Stimulated activated naive CD8-positive, alpha-beta T cell treated with anti-CD3 and anti-CD28 coated beads, Interleukin-15, Interleukin-2, amounts not matched to agents 100 U/mL and 50 U/mL, for 24 hours (primary cell): ENCODE measurements around the gene SDC3.

ENCODE experiments used
- ATAC-seq: fragments of 150-1000 bp; cut with Tn5 transposase; one replicate; pipeline ENCODE4 v1.10.0; 2021
- DNase-seq: peaks from one replicate; pipeline ENCODE4 v3.0.0; 2021

The SDC3 gene

DNA sequence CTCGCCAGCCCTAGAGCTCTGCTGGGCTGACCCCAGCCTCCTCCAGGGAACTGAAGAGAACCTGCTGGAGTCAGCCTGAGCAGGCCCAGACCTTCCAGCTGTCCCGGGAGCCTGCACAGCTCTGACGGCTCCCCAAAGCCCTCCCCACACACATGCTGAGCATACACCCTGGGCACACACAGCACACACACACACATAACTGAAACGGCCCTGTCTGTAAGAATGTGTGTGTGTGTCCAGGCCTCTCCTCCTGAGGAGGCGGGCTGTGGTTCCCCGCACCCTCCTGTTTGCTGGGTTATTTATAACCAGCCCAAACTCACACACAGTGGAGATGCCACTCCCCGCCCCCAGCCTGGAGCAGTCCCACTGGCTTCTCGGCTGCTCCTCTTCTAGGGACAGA is 20.2 kb downstream of the SDC3 start:
- ATAC-seq, result no peak
- no peak for DNase-seq

DNA sequence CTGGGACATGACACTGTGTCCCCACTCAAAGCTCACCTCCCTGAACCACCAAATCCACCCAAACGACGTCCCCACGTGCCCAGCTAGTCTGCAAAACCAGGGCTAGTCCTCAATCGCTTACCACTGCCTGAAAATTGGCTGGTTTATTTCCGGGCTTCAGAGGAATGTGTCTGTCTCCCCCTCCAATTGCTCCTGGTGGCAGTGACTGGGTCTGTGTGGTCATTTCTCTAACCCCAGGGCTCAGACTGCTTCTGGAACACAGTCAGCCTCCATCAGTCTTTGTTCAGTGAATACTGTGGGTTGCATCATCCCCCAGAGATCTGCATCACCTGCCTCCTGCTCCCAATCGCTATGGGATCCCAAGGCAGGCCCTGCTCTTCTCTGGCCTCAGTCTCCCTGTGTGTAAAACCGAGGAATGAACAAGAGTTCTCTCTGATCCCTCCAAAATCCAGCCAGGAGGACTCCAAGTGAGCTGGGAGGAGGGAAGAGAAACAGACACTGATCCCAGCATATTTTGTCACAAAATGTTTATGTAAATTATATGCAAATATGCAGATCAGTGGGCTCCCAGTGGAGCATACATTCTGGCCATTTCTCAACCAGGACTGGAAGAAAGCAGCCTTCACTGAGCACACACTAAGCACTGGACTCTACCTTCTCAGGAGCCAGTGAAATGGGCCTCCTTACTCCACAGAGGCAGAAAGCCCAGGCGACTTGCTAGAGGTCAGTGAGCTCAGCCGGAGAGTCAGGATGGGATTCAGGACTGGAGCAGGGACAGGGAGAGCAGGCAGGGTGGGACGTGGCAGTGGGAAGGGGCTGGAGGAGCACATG is 20.9 kb downstream of the SDC3 start:
- no peak for ATAC-seq
- DNase-seq, result no peak

DNA sequence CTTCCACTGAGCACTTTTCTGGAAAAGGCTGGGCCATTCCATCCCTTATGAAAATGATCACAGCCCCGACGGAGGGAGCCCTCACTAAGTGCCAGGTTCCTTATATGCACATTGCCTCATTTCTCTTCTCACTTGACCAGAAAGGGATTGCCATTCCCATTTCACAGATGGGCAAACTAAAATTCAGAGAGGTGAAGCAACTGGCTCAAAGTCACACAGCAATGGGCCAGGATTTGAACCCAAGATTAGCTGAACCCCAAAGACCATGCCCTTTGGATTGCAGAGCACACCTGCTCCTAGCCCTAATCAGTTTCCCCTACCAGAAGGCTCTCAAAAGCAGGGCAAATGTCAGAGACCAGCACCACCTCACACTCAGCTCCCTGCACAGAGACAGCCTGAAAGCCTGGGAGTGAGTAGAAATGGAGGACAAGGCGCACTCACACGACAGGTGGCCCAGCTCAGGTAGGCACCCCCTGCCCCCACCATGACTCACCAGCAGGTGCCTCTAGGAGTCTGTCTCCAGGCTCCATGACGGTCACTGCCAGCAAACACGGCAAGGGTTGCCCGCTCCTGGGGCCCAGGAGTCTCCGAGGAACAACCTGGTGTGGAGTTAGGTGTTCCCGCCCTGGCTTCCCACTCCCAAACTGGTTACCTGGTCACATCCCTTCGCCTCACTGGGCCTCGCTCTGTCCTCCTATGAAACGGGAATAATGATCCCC is 21.7 kb downstream of the SDC3 start:
- DNase-seq (no peak), ATAC-seq (no peak)

DNA sequence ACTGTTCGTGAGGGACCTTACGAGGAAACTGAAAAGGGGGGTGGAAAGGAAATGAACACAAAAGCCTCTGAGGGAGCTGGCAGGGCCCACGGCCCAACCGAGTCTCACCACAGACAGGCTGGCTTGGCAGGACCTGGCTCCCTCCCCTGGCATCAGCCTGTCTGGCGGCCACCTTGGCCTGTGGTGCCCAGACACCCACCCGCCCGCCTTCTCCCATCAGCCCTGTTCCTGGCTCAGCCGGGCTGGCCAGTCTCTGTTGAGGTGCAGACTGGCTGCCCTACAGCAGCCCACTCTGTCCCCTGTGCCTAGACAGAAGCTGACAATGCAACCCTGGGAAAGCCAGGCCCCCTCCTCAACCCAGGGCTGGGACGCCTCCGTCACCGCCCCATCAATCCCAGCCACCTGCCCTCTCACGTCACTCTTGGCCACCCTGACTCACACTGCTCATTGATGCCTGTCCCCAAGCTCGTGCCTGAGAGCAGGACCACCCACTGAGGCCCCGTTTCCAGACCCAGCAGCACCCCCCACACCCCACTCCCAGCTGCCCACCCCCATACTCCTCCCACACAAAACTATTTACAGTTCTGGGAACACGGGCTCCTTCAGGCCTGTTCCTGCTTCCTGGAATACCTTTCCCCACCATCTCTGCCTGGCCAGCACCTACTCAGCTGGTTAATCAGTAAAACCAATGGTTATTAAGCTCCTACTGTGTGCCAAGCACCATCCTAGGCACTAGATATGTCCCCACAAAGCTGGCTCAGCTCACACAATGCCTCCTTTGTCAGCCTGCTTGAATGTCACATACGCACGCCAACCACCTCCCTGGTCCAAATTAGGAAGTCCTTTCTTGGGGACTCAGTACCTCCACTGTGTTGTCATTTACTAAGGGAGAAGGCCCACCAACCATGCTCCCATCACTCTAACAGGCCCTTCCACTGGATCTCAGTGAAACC is 22.7 kb downstream of the SDC3 start:
- no peak for DNase-seq
- ATAC-seq, result no peak

DNA sequence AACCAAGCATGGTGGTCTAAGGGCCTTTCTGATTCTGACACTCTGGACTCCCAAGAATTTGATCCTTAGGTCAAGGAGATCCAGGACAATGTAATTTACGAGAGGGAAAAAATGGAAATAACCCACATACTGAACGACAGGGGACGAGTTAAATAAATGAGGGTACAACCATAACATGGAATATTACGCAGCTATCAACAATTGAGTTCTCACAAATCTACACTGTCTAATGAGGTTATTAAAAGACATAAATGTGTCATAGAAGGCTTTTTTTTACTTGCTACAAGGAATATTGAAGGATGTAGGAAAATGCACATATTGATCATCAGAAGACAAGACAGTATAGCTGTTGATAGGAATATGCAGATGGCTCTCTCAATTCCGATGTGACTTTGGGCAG is 23.8 kb downstream of the SDC3 start:
- DNase-seq (no peak), ATAC-seq (no peak)

DNA sequence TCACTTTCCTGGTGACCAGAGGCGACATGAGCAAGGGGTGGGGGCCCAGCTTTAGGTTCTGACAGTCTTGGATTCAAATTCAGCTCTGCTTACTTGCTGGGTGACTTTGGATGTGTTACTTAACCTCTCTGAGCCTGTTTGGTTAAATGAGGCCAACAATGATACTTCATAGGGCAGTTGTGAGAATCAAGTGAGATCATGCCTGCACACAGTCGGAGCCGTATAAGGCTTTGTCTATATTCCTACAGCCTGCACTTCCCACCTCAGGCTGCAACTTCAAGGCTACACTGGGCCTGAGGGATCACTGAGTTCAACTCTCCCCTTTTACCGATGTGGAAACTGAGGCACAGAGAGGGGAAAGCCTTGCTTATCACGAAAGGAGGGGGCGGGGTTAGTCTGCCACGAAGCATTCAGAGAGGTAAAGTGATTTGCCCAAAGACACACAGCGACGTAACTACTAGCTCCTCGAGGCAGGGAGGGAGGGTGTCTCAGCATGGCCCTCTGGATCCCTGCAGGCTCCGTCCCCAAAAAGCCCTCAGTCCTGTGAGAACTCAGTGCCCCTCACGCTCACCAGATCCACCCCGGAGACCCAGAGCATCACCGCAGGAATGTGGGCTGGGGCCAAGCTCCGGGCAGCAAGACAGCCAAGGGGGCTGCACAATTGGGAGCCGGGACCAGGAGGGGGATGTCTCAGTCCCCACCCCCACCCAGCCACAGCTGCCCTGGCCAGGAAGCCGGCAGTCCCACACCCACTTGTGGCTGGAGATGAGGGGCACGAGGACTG is 25.0 kb downstream of the SDC3 start:
- no peak for ATAC-seq
- DNase-seq, result no peak

DNA sequence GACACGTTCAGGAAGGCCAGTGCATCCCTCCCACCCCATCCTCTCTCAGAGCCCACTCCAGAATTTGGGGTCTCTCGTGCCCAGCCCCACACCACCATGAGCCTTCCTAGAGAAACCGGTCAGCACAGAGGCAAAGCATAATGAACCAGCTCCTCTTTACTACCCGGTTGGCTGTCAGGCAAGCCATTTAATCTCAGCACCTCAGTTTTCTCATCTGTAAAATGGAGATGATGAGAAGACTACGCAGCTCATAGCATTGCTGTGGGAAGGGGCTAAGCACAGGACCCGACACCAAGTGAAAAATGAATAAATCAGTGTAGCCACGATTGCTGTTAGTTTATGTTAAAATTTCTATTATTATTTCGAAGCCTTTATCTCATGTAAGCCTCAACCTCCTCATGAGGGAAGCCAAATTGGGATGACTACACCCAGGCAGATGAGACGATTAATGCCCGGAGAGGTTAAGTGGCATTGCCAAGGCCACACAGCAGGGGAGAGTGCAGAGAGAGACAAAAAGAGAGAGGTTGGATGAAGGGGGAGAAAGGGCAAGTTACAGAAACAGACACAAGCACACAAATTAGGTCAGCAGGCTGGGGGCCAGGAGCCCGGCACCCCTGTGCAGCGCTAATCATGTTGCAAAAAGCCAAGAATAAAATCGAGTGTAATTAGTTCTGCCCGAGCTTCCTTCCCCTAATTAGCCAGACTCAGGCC is 25.7 kb downstream of the SDC3 start:
- ATAC-seq, result no peak
- no peak for DNase-seq

DNA sequence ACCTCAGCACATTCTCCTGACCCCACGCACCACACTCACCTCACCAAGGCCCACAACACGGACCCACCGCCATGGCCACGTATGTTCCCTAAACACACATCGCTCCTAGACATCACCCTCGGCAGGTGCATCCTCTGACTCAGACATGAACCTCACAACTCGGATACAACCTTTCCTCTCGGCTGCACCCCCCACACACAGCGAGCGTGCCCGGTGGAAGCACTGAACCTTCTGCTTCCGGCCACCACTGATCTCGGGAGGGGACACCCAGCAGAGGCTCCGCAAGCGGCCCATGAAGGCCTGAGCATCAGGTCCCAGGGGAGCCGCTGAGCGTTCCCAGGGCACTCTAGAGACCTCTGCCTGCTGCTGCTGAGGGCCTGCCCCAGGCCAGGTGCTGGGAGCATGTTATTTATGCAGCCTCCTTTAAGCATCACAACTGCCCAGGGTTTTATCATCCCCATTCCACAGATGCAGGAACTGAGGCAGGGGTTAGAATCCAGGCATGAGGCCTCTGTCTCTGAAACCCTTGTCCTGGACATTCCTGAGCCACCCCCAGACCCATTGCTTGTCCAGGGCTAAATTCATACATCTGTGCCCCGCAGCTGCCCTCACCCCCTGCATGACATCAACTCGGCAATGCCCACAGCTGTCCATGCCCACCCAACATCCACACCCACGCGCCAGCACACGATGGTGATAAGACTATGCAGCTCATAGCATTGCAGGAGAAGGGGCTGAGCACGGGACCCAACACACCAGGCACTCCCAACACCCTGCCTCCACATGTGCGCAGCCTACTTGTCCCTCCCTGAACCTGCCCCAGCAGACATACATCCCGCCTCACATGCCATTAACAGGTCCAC is 27.0 kb downstream of the SDC3 start:
- DNase-seq (no peak), ATAC-seq (peak; percentile 8)

DNA sequence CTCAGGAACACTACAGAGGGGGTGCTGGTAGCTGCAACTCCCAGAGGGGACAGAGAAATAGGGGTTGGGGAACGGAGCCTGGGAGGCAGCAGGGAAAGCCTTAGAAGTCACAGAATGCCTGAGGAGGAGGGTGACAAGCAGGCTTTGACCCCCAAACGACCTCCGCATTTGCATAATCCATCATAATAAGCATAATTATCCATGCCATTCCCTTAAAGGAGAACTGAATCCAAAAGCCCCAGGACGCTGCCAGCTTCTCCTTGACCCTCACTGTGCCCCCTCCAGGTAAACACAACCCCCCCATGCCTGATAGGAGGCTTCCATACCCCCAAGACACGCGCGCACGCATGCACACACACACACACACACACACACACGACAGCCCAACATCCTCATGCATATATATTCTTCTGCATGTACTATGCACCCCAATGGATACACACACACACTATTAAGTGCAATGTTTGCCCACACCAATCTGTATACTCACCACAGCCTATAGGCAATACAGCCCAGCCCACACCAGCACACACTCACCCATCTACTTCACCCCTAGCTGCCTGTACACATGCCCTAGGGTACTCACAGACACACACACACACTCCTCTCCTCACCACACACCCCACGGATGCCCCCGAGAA is 27.8 kb downstream of the SDC3 start:
- ATAC-seq (no peak), DNase-seq (no peak)

DNA sequence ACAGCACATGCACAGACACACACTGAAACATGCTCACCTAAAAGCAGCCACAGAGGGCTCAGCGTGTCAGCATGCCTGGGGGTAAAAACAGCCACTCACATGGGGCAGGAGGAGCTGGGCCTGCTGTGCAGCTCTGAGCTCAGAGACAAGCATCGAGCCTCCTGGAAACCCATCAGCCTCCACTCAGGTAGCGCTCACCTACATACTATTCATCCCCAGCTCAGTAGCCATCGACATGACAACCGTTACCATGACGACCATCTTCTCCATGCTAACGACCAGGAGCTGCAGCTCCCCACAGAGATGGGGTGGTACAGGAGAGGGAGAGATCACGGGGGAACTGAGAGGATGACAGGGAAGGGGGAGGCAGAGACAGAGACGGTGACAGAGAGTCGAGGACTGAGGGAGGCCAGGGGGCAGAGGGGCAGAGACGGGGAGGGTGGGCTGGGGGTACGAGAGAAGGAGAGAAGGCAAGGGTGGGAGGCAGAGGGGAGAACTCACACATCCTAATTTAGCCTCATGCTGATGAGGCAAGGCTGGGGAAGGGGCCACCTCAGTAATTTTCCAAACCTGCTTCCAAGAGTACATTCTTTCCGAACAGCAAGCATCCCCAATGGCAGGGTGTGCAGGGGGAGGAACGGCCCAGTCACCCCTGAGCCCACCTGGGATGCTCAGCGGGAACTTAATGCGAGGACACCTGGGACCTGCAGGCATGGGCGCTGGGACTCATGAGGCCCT is 28.4 kb downstream of the SDC3 start:
- no peak for ATAC-seq
- no peak for DNase-seq

DNA sequence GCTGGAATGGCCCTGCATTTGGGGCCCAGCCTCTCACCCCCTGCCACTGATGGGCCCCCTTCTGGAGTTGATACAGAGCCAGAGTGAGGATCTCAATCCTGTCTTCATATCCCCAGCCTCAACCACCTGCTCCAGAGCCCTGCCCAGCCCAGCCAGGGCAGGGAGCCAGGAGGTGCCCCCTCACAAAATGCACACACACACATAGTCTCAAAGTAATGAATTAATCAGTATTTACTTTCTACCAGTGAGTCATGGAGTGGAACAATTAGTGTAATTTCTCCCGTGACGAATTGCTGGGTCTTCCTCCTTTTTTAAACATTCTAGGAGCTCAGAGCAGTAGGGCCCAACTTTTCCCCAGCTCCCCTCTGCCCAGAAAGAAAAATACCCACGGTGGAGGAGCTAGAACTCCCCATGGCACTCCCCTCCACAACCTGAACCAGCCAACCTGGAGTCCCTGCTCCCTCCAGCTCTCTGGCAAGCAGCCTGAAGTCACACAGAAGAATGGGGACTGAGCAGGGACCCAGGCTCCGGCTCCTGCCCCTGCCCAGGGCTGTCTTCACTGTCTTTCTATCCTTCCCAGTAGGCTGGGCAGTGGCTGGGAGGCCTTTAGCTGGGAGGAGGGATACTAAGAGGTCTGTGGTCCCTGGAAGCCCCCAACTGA is 29.3 kb downstream of the SDC3 start:
- DNase-seq, result no peak
- ATAC-seq, result no peak

DNA sequence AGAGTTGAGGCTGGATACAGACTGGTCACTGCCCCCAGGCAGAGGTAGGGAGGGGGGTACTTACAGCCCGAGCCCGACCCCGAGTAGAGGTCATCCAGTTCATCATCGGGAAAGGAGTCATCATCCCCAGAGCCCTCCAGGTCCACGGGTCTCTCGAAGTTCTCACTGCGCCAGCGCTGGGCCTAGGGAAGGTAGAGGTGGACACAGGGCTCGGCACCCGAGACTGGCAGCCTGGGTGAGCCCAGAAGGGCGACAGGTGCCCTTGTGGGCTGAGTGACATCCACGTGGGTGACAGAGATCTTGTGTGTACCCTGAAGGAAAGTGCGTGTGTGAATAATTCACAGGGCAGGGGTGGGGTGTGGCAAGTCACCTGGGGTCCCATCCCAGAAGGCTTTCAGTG is 30.0 kb downstream of the SDC3 start:
- DNase-seq (no peak), ATAC-seq (no peak)

DNA sequence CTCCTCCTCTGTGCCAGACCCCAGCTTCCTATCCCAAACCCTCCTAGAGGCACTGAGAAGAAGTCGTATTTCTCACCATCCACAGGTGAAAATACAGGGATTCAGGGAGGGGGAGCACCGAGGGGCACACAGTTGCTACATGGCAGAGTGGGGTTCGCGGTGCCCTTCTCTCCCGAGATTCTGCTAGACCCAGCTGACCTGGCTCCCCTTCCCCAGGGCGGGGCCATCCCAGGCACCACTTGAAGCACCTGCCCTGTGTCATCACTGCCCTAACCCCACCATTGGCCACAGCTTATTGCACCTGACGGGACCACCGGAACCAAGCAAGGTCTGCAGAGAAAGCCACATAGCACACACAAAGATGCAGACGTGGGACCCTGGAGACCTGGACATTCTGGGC is 30.5 kb downstream of the SDC3 start:
- no peak for DNase-seq
- ATAC-seq, result no peak

DNA sequence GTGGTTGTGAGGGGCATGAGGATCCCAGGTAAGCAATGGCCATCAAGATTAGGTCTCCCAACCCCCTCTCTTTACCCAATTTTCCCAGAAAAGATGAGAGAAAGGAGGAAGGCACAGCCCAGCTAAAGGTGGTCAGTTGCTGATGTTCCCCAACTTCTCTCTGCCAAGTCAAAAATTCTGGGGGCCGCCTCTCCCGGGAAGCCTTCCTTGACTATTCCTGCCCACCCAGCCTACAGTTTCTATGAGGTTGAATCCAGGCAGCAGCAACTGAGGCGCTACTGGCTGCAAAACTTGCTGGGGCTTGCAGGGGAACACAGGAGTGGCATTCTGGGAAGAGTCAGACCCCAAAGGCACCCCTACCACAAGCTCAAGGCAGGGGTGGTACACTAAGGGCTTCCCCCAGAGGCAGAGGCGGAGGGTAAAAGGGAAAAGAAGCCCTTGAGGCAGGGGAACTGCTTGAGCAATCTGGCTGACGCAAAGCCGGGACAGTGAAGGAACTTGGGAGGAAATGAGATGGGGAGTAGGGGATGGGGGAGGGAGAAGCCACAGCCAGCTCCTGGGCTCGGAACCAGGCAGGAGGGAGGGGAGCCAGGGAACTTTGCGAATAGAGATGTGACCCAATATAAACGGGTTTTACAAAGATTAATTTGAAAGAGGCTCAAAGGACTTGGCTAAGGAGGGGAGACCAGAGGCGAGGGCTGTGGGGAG is 31.2 kb downstream of the SDC3 start:
- no peak for DNase-seq
- no peak for ATAC-seq

DNA sequence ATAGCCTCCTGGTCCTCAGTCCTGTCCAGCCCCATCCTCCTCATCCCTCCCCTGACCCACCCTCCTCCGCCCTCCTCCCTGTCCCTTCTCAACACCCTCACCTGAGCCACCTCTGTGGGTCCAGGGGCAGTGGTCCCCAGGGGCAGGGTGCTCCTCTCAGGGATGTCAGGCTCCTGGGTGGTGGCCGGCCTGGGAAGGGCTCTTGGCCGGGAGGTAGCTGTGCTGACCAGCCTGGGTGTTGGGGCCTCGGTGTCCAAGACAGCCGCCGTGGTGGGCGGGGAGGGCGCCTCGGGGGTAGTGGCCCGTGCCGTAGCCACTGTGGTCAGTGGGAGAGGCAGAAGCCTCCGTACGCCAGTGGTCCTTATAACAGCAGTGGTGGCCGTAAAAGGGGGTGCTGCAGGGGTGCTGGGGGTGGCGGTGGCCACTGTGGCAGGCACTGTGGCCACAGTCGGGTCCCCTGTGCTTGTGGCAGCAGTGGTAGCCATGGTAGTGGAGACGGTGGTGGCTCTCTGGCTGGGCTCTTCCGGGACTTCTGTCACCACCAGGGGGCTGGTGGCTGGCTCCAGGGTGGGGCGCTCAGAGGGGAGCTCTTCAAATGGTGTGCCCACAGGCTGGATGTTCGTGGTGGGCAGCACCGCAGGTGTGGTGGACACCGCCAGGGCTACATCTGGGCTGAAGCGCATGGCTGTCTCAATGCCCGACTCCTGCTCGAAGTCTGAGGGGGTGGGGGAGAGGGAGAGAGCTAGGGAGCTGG is 31.9 kb downstream of the SDC3 start:
- DNase-seq, result no peak
- no peak for ATAC-seq

DNA sequence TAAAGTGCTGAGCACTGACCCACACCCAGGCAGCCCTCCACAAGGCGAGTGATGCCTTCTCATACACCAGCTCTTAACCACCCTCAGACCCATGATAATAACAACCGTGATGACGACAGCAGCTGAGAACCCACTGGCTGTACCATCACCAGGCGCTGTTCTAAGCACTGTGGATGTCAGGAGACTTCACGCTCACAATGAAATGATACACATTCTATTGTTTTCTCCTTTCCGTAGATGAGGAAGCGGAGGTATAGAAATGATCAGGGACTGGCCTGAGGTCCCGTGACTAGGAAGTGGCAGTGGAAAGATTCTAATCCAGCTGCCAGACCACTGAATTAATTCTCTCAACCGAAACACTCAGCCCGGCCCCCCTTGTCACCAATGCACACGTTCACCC is 32.6 kb downstream of the SDC3 start:
- DNase-seq, result no peak

DNA sequence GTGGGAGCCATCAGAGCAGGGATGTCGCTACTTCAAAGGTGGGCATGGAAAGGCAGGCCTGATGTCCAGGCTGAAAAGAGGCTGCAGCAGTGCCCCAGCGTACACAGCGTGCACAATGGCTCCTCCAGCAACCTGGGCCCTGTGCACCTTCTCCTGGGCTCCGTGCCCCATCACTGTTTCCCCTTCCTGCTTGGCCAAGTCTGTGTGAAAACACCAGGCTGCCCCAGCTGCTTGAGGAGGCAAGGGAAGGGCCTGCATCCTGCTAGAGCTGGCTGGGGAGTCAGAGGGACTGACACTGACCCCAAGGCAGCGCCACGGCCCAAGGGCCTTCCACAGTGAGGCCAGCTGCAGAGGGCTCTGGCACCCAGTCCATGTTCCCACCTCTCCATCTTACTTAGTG is 33.4 kb downstream of the SDC3 start:
- ATAC-seq, result no peak
- DNase-seq, result no peak

More for the DNA sequence above, 32.6 kb downstream of the SDC3 start:
- no peak for ATAC-seq
